A549 treated with AZD9567 at 1 μM for 4 hours (cell line): ENCODE measurements around the gene SYCE1L. TPM values are rescaled to one million over a fixed set of nuclear protein-coding genes. Genes with fewer than 3 reads are reported as not detected.

Experiments
- total RNA-seq: library from RNA; stranded (reverse); fragments of 200-300 nt; extraction: Qiagen RNA extraction; gene quantifications from 5 replicates; pipeline ENCODE4 v1.2.3, GENCODE V29; 2022; ENCODE audit not compliant: insufficient read depth

SYCE1L gene
- 4.6 to 9.8 TPM (median 7.8 TPM) in 5 replicates for total RNA-seq

DNA sequence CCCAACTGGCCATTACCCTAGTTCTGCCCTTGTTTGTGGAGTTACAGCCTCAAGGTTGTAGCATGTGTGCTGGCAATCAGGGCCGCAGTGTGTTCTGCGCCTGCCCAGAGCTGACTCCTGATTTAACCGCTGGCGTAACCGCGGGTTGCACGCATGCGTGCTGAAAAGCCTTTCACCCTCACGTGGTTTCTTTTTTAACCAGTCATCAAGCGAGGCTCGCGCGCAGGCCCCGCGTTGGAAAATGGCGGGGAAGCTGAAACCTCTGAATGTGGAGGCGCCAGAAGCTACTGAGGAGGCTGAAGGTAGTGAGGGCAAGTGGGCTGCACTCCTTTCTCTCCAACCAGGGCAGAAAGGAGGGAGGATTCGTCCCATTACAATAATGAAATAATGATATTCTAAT, at the start of gene SYCE1L:
Gene SYCE1L (plus strand): TSS at position 198 of the 400 bp plus-strand sequence. CDS start 44 bp downstream, at position 242.

DNA sequence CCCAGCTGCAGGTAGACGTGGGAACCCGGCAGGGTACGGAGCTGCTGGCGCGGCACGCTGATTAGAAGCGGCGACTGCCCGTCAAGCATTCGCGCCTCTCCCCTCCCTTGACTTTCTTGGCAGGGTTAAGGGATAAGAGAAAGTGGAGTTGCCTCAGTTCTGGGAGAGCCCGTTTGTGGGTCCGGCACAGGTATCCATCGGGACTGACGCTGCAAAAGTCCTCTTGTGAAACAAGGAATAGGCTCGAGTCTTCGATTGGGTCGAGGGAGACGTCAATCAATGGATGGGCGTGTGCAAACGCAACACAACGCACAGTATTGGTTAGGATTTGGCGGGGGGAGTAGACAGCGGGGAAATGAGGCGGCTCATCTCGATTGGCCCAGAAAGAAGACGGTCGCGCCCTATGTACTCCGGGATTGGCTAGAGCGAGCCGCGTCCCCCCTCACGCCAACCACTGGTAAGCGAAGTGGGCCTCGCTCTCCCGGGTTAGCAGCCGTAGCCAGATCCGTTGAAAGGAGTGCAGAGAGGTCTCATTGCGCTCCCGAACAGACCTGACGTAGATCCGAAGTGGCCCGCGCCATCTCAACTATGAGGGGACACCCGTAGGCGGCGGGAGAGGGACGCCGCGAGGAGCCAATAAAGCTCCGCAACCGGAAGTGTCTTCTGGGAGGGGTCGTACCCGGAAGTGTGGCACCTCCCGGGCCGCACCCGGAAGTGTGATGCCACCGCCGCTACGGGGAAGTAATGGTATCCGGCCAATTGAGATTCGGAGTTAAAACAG, 8.5 kb upstream of the SYCE1L start, which contains the start of gene MON1B:
Gene MON1B (plus strand): TSS at position 713 of the 781 bp plus-strand sequence. CDS start 296 bp downstream, outside the sequence.

Other genes with a start within 250 kb of the SYCE1L start
- gene MON1B, start 8.2 kb upstream of the SYCE1L start, total RNA-seq: 28.3 to 38.6 TPM (median 33.6 TPM) in 5 replicates
- gene ADAMTS18, start 235.6 kb downstream of the SYCE1L start, total RNA-seq: 0.01 to 0.02 TPM in 2 of 5 replicates, not detected in the others